Measurements from ENCODE around the gene CERS5.

DNA sequence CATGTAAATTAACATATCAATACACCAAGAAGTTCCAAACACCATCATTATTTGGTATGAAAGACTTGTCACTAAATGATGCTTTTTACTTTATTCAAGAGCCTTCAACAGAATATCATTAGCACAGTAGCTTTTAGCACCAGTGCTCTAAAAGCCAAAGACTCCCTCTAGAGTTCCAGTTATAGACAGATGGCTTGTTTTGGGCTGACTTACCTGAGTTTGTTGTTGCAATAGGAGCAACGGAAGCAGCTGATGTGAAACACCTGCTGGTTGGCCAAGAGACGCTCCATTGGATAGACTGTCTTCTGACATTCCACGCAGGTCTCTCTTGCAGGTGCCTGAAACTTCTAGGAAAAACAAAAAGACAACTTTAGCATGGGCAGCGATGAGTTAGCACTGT, 14.5 kb upstream of the CERS5 start:
- no peak for TF ChIP-seq CTCF (IDR thresholded peaks at IDR 0.05; ENCODE audit: low read depth, low read length, missing input control)
- no peak for TF ChIP-seq RXRA (IDR thresholded peaks at IDR 0.05)
- no peak for TF ChIP-seq RAD21 (IDR thresholded peaks at IDR 0.05)
- no peak for TF ChIP-seq REST (IDR thresholded peaks at IDR 0.05)
- TF ChIP-seq YY1 (IDR thresholded peaks at IDR 0.05), result no peak
- no peak for TF ChIP-seq TAF1 (conservative IDR thresholded peaks at IDR 0.05)
- no peak for TF ChIP-seq MAX (IDR thresholded peaks at IDR 0.05)
- no peak for TF ChIP-seq SP1 (IDR thresholded peaks at IDR 0.05)
- TF ChIP-seq EGR1 (IDR thresholded peaks at IDR 0.05; ENCODE audit: low read depth in 2 of 2), result no peak
- no peak for TF ChIP-seq FOXA1 (IDR thresholded peaks at IDR 0.05)
- TF ChIP-seq GABPA (IDR thresholded peaks at IDR 0.05 in 1 of 2, conservative IDR thresholded peaks at IDR 0.05 in 1 of 2), result no peak
- TF ChIP-seq JUND (IDR thresholded peaks at IDR 0.05), result no peak

Data from liver (tissue), 3 donors.